Measurements from ENCODE around the gene GLI3.

DNA sequence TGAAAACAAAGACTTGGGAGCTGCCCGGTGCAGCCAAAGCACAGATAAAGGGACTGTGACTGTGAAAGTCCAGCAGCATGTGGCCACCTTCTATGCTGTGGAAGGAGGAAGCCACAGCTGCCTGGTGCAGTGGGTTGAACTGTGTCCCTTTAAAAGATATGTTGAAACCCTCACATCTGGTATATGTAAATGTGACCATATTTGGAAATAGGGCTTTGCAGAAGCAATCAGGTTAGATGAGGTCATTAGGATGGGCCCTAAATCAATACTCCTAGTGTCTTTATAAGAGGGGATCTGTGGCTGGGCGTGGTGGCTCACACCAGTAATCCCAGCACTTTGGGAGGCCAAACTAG lies 136.9 kb downstream of the GLI3 start:
- TF ChIP-seq TARDBP (IDR thresholded peaks at IDR 0.05) (no peak), SUZ12 (IDR thresholded peaks at IDR 0.05) (no peak), ELF4 (IDR thresholded peaks at IDR 0.05) (no peak), ARNT (IDR thresholded peaks at IDR 0.05) (no peak), FOXA1 (IDR thresholded peaks at IDR 0.05) (no peak), SP1 (IDR thresholded peaks at IDR 0.05) (no peak)
